GM12872 (cell line): ENCODE data around the gene LEMD1.

Experiments used
- CTCF ChIP-seq: IDR thresholded peaks from 3 replicates; pipeline ENCODE4 v1.5.1; 2011; ENCODE audit warnings: low read depth, mild to moderate bottlenecking, low read length, moderate library complexity; ENCODE audit not compliant: insufficient read depth

The LEMD1 gene

GRCh38 chr1:205353191-205353590, 68.7 kb downstream of the LEMD1 start:
- no peak for TF ChIP-seq CTCF

- no peak for TF ChIP-seq CTCF
Measured at GRCh38 chr1:205351984-205352713, 69.7 kb downstream of the LEMD1 start.

- no peak for TF ChIP-seq CTCF
Measured at GRCh38 chr1:205350691-205351141, 71.1 kb downstream of the LEMD1 start.

GRCh38 chr1:205350124-205350523, 71.7 kb downstream of the LEMD1 start:
- TF ChIP-seq CTCF: no peak

GRCh38 chr1:205348554-205349487, 73.0 kb downstream of the LEMD1 start:
- TF ChIP-seq CTCF: no peak

- TF ChIP-seq CTCF: no peak
Measured at GRCh38 chr1:205346956-205347574, 74.8 kb downstream of the LEMD1 start.

- TF ChIP-seq CTCF: no peak
Measured at GRCh38 chr1:205345761-205346160, 76.1 kb downstream of the LEMD1 start.
